GM19468 (cell line): ENCODE results near the gene UPP1.
"Not testable (repeated sequence)": the region's sequence is repeated elsewhere in the genome, so short reads cannot be mapped to it uniquely, and the experiment has no call there.

ENCODE experiments used
- ATAC-seq: cut with Tn5 transposase; IDR thresholded peaks from one replicate; pipeline ENCODE4 v1.9.1; 2021; ENCODE audit warnings: mild to moderate bottlenecking, moderate library complexity, moderate number of reproducible peaks; ENCODE audit not compliant: unreplicated experiment; ENCODE audit errors: extremely low read depth

The UPP1 gene

DNA sequence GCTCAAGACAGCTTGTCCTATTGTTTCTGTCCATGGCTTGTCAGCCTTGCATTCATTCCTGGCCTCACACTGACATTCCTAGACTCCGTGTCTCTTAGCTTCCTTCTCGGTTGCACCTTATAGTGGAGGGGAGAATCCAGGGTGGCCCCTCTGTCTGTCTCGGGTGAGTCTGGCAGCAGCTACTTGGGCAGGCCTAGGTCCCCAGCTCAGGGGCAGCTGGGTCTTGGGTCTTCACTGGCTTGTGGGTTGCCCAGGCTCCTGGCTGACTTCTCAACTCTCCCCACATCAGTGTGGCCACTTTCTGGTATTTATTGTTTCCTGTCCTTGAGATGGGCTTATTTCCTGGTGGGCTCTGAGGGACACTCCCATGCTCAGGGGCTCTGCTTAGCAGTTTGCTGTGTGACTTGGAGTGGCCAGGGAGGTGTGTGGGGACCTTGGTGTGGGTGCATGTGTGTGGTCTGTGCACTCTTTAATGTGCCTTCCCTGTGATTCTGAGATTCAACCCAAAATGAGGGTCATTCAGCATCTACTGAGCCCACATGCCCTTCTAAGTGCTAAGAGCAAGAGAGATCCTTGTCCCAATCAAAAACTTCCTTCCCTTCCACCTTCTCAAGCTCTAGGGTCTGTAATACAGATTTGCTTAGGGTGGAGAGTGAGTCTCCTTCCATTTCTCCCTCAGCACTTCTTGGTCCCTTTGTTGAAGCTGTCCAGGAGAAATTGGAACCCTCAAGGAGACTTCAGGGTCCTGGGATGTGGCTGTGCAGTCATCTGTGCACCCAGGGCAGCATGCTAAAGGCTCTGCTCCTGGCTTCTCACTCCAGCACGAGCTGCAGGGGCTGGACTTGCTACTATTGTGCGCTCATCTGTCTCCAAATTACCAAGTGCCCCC, 20.1 kb downstream of the UPP1 start:
- ATAC-seq = no peak

DNA sequence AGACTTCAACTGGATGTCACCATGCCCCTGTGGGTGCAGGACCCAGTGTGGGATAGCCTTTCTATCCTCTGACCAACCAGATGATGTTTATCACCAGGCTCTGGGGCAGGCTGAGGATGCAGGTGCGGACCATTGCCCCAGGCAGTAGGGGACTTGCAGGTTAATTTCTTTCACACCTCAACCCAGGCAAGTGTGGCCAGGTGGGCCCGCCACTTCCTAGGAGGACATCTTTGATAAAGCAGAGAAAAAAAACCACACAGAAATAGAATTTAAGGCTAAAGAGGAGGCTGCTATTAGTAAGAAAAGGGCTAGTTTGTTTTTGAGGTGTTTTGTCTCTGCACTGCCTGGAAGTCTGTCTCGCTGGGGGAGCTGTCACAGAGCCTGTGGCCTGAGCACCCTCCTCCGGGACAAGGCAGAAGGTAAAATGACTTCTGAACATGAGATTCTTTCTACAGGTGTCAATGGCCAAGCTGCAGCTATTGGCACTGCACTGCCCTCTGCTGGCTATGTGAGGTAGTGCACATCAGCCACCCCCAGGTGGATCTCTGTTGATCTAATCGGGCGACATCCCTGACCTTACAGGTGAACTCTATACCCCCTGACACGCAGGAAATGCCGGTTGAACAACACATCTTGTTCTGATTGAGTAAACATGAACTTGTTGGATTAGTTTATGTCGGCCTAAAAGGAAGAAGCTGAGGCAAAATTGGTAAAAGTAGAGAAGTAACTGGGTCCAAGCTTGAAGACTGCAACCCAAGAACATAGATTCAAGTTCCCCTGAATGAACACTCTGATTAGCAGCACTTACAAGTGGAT, 21.0 kb downstream of the UPP1 start:
- peak; percentile 78 for ATAC-seq

DNA sequence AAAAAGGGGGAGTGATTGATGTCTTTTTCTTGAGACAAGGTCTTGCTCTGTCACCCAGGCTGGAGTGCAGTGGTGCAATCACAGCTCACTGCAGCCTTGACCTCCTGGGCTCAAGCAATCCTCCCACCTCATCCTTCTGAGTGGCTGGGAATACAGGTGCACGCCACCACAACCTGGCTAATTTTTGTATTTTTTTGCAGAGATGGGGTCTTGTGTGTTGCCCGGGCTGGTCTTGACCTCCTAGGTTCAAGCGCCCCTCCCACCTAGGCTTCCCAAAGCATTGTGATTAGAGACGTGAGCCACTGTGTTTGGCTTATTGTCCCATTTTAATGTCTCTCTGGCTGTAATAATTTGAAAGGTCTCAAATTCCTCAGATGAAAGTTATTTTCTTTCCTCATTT, 21.8 kb downstream of the UPP1 start:
- ATAC-seq = no peak

DNA sequence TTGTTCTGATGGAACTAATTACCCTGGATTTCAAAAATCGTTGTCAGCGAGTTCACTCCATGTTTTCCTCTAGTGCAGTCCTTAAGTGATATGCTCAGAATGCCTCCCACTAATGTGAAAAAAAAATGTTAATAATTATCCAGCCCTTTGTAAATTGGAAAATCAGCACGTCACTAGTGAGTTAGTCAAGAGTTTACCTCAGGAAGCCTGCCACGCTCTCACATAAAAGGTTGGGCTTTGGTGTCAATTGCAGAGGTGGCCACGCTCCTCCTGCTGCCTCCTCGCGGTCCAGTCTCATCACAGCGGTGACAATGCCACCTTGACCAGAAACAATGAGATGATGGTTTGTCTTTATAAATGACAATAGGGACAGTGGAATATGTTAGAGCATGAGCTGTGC, 22.5 kb downstream of the UPP1 start:
- no peak for ATAC-seq

DNA sequence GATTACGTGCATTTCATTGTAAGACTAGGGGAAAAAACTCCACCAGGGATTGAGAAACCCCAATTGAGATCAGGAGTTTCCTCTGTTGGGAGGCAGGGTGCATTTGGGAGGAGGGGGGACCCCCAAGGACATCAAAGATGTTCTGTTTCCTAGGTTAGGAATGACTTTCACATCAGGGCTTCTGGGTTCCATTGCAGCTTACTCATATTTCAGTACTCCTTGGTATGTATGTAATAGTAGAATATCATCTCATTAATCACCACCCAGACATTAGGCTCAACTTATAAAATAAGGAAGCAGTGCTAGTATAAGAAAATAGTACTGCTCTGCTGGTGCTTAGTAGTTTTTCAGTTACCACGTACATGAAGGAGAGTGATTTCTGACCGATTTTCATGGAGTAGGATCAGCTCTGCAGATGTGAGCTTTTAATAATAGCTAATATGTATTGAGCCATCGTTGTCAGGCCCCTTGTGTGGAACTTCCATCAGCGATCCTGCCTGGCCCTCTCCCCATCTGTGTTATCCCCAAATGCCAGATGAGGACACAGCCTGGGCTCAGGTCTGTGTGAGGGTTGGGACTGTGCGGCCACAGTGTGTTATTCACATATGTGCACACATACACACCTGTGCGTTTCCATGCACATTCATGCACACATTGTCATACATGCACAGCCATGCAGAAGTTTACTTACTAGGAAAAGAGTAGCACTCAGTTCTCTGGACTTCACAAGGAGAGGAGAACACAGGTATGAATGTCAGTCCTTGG, 23.5 kb downstream of the UPP1 start:
- no peak for ATAC-seq

DNA sequence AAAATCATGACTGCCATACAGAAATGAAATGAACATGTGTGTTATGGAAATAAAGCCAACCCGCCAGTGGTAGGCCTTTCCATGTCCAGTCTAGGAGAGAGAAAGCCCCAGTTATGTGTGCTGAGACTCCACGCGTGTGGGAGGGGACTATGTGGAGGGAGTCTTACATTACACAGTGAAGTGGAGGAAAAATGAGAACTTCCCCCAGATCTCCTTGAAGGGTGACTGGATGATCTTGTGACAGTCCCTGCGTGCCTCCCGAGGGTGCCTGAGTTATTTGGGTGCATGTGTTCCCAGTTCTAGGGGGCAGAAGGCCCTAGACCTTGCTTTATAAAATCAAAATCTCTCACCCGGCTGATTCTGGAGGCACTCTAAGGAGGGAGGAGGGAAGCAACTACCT, 24.2 kb downstream of the UPP1 start:
- no peak for ATAC-seq

DNA sequence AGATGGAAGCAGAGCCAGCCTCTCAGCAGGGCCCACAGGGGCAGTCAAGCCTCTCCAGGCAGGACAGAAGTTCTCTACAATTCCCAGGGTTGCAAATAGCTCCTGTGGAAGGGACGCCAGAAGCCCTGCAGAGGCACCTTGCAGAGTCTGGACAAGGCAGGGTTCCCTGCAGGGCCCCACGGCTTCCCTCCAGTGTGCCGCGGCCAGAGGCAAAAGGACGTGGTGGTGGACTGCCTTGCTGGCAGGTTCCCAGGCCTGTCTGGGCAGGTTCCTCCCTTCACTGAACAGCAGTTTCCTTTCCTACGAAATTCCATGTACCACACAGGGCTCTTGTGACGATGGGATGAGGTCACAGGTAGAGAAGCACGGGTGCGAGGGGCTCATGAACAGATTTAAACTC, 25.1 kb downstream of the UPP1 start:
- ATAC-seq = no peak

DNA sequence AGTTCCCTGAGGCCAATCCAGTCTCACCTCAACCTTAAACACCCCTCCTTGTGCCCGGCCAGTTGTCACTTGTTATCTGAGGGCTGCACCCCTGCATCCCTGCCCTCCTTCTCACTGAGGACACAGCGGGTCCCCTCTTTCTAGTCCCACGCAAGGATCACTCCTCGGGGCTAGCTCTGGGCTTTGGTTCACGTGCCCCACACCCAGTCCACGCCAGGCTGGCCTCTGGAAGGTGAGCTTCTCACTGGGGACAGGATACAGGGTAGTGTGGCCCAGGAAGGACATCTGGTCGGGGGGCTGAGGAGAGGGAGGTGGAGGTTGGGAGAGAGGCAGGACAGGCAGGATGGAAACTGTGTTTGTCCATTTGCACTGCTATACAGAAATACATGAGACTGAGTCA, 25.5 kb downstream of the UPP1 start:
- no peak for ATAC-seq

DNA sequence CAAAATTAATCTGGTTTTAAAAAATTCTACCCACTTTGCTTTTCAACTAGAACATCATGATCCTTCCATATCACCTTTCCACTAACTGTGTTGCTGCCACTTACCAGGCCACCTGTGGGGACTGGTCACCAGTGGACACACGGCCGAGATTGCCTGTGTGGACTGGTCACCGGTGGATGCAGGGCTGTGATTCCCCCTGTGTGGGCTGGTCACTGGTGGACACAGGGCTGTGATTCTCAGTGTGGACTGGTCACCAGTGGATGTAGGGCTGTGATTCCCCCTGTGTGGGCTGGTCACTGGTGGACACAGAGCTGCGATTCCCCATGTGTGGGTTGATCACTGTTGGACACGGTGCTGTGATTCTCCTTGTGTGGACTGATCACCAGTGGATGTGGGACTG, 27.0 kb downstream of the UPP1 start:
- no peak for ATAC-seq

DNA sequence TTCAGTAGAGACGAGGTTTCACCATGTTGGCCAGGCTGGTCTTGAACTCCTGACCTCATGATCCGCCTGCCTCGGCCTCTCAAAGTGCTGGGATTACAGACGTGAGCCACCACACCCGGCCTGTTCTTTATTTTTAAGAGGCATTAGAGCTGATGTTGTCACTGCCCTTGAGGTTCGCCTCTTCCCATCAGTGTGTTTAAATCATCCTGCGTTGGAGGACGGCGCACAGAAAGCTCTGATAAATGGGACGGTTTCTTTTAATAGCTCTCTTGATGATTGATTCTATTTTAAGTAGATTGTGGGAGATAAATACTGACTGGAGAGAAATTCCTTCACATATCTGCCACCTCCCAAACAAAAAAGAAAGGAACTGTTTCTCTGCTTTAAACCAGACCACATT, 29.0 kb downstream of the UPP1 start:
- no peak for ATAC-seq

DNA sequence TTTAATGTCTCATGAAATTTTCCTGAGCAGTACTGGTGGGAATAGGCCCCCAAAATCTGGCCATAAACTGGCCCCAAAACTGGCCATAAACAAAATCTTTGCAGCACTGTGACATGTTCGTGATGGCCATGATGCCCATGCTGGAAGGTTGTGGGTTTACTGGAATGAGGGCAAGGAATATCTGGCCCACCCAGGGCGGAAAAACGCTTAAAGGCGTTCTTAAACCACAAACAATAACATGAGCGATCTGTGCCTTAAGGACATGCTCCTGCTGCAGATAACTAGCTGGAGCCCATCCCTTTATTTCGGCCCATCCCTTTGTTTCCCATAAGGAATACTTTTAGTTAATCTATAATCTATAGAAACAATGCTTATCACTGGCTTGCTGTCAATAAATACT, 31.5 kb downstream of the UPP1 start:
- not testable (repeated sequence) for ATAC-seq

DNA sequence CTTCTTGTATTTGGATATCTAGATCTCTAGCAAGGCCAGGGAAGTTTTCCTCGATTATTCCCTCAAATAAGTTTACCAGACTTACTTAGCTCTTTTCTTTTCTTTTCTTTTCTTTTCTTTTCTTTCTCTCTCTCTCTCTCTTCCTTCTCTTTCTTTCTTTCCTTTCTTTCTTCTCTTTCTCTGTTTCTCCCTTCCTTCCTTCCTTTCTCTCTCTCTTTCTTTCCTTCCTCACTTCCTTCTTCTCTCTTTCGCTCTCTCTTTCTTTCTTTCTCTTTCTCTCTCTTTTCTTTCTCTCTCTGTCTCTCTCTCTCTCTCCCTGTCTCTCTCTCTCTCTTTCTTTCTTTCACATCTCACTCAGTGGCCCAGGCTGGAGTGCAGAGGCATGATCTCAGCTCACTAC, 37.0 kb downstream of the UPP1 start:
- ATAC-seq = no peak

DNA sequence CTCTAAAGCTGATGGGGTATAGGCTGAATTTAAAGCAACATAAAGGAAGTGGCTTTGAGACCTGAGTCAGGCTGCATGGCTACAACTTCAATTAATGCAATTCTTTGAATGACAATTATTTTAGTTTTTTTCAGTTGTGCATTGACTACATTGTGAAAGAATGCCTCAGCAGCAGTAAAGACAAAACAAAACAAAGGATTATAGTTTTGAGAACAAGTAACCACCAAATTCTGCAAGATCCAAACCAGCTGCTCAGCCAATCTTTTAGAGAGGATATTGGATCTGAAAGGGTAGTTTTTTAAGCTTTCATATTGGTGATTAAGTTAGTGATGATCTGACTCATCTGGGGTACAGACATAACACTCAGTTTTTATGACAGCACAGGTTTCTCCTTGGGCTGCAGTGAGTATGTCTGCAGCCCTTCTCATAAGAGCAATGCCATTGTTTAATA, 41.6 kb downstream of the UPP1 start:
- ATAC-seq = no peak

DNA sequence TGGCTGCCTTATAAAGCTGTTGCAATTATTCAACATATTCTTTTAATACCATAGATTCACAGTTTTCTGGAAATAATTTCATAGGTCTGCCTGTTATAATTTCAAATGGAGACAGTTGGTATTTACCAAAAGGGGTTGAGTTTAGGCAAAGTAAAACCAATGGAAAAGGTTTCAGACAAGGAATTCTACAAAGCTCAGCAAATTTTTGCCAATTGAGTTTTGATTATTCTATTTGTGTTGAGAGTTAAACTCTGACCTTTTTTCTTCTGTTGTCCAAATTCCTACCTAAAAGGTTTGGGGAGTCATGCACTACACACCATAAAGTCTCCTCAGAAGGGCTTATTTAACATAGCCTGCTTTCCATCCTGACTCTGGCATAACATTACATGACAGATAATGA, 43.7 kb downstream of the UPP1 start:
- no peak for ATAC-seq

DNA sequence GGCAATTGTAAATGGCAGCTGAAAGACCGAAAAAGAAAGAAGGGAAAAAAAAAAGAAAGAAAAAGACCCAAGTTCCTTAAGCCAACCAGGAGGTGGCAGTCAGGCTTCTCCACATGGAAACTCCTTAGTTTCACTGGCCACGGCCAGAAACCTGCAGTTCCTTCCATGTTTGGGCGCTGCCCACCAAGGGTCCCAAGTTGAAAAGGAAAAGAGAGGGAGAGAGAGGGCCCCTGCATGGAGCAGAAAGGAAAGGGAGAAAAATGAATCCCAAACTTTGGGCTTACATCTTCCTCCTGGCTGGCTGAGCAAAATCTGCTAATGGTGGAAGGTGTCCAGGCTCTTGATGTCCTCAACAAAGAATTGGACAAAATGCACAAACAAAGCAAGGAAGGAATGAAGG, 50.4 kb downstream of the UPP1 start:
- ATAC-seq = no peak

DNA sequence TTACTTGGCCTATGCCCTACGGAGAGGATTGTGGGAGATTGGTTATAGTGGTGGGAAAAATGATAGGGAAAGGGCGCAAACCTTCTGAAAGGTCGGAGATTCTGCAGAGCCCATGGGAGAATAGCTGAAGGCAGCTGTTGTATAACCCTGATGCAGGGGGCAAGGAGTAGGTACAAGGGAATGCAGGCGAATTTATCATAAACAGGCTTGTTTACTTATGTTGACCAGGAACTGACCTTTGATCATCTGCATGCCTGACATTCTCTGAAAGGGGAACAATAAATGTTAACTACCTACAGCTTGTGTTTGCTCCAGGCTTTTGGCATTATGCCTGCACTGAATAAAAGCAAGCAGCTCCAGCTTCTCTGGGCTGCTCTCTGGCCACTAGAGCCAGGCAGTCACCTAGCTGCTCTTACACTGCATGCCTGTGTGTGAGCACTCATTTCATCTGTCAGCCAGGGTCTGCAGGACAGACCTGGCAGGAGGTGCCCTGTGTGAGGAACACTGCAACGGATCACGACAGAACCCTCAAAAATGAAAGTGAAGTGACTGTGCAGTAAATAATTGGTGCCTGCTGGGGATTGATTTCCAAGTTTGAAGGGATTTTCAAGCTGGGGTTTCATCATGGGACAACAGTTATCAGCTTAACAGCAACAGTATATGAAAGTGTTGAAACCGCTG, 51.1 kb downstream of the UPP1 start:
- ATAC-seq = no peak

DNA sequence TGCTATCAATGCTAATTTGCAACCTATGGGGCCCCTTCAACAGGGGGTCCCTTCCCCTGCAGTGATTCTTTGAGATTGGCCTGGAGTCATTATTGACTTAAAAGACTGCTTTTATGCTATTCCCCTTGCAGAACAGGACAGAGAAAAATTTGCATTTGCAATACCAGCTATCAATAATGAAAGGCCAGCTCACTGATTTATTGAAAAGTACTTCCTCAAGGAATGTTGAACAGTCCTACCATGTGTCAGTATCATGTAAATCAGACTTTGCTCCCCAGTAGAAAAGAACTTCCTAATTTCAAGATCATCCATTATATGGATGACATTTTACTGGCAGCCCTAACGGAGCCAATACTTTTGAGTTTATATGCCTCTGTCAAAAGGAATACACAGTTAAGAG, 52.5 kb downstream of the UPP1 start:
- no peak for ATAC-seq

DNA sequence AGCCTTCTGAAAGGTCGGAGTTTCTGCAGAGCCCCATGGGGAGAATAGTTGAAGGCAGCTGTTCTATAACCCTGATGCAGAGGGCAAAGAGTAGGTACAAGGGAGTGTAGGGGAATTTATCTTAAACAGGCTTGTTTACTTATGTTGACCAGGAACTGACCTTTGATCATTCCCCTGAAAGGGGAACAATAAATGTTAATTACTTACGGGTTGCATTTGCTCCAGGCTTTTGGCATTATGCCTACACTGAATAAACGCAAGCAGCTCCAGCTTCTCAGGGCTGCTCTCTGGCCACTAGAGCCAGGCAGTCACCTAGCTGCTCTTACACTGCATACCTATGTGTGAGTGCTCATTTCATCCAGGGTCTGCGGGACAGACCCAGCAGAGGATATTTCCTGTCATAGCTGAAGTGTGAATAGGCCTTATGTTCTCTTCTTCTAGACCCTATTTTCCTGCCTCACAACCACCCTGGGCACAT, 55.3 kb downstream of the UPP1 start:
- ATAC-seq = no peak

DNA sequence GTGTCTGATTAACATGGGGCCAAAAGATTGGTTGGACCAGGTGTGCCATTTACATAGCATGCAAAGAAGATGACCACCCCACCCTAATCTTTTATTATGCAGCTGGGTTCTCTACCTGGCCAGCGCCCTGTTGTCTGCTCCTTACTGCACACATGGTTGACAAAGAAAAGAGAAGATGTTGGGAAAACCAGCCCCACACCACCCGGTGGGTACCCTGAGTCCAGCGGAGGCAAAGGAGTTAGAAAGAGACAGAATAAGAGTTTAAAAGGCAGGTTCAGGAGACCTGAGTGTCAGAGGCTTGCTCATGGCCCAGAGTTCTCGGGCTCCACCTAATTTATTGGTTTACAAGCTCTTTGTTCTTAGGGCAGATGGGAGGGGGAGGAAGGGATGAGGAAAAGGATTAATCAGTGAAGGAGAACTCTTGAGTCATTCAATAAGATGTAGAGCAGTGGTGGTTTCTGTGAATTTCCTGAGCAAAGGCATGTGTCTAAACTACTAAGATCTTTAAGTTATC, 58.1 kb downstream of the UPP1 start:
- no peak for ATAC-seq

DNA sequence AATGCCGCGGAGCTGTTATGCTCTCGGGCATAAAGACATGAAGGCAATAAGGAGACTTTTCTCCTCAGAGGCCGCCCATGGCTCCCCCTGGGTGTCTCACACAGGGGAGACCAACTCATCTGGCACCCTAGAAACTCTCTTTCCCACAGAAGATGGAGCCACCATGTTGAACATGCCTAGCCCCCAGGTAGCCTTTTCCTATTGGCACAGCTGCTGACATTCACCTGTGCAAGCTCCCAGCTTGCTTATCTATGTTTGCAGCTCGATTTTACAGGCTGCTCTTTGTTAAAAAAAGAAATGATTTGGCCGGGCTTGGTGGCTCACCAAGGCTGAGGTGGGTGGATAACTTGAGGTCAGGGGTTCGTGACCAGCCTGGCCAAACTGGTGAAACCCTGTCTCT, 58.6 kb downstream of the UPP1 start:
- ATAC-seq = not testable (repeated sequence)
